Heart left ventricle (tissue), 16 donors: ENCODE data around the gene ANKRD11. TPM values are rescaled to one million over a fixed set of nuclear protein-coding genes. Genes with fewer than 3 reads are reported as not detected.
A peak's percentile ranks its signal among the peaks of the same experiment; 100 is the strongest.
"Not testable (repeated sequence)": the region's sequence is repeated elsewhere in the genome, so short reads cannot be mapped to it uniquely, and the experiment has no call there.

ENCODE experiments used
- ATAC-seq, 4 donors: fragments of 200-7000 bp; cut with Tn5 transposase; one replicate each; pipeline ENCODE4 v1.9.1; 2020 to 2022; ENCODE audit warnings: moderate library complexity in 4 of 4, mild to moderate bottlenecking in 3 of 4, moderate number of reproducible peaks in 1 of 4
- DNase-seq, 5 donors: peaks; one replicate each; pipeline ENCODE4 v3.0.0-alpha.2; 2020
- H3K27ac ChIP-seq, 12 donors: fragments of 200-600 bp; sonication (generic) in 4 of 12; one replicate each; pipeline versions ENCODE4 v1.5.0 to v1.8.0; 2016 to 2022; ENCODE audit warnings: mild to moderate bottlenecking in 2 of 12
- H3K27me3 ChIP-seq, 9 donors: fragments of 200-600 bp; sonication (generic) in 2 of 9; one replicate each; pipeline versions ENCODE4 v1.5.1 to v1.8.0; 2016 to 2022; ENCODE audit warnings: mild to moderate bottlenecking in 3 of 9
- H3K36me3 ChIP-seq, 9 donors: fragments of 200-600 bp; sonication (generic) in 2 of 9; one replicate each; pipeline versions ENCODE4 v1.5.0 to v1.8.0; 2018 to 2022; ENCODE audit warnings: mild to moderate bottlenecking in 2 of 9
- H3K4me1 ChIP-seq, 12 donors: fragments of 200-600 bp; sonication (generic) in 4 of 12; one replicate each; pipeline versions ENCODE4 v1.5.0 to v1.8.0; 2016 to 2022; ENCODE audit warnings: mild to moderate bottlenecking in 3 of 12
- H3K4me3 ChIP-seq, 12 donors: fragments of 200-600 bp; sonication (generic) in 4 of 12; one replicate each; pipeline versions ENCODE4 v1.5.0 to v1.8.0; 2017 to 2022; ENCODE audit warnings: mild to moderate bottlenecking in 9 of 12, moderate library complexity in 4 of 12
- H3K9me3 ChIP-seq, 12 donors: fragments of 200-600 bp; sonication (generic) in 4 of 12; one replicate each; pipeline versions ENCODE4 v1.5.0 to v1.8.0; 2016 to 2022; ENCODE audit warnings: mild to moderate bottlenecking in 1 of 12
- POLR2A ChIP-seq, 2 donors: fragments of 450-650 bp; IDR thresholded peaks; one replicate each; pipeline ENCODE4 v1.6.1; 2017; ENCODE audit warnings: antibody characterized with exemption in 2 of 2, mild to moderate bottlenecking in 2 of 2, moderate library complexity in 2 of 2
- whole genome bisulfite sequencing, 4 donors: extraction: QIAGEN DNeasy Blood & Tissue Kit in 2 of 4; methylation state at CpG; one replicate each; pipeline versions ENCODE4 v1.1.5 to v1.1.7; 2013 to 2018; 5-methylcytosine and 5-hydroxymethylcytosine counted together
- intact Hi-C, 10 donors: fragments of 100-400 bp; cut with DNase I; formaldehyde crosslinking; loops; one replicate each; pipeline versions ENCODE4 v1.11.1 to v1.14.2; 2022
- polyA plus RNA-seq, 2 donors: library from polyadenylated mRNA; stranded (reverse); fragments of 200-250 nt; gene quantifications; one replicate each; pipeline ENCODE4 v1.2.3, GENCODE V29; 2013
- total RNA-seq, 9 donors: library from RNA; depleted of rRNA in 2 of 9; stranded (reverse); fragments of >200 nt in 2 of 9; fragmentation: NEBNext Ultra II Directional in 3 of 9; extraction: Animal tissue kit (Norgen Biotek cat#: 25700) in 3 of 9; gene quantifications; one replicate each; pipeline versions ENCODE4 v1.1.0 to v1.2.4, GENCODE V29; 2016 to 2023
- TF ChIP-seq, protein P1 (sequence below), 12 donors: fragments of 200-600 bp; sonication (generic) in 4 of 12; IDR thresholded peaks; one replicate each; pipeline versions ENCODE4 v1.5.0 to v1.8.0; 2018 to 2022; ENCODE audit warnings: antibody characterized with exemption in 12 of 12, mild to moderate bottlenecking in 5 of 12
- donor health status: ischemic (EF 13 %, LVEDD 7.1; RV severe dilation, severe dysfunction).
- donor health status: healthy with polysubstance abuse.
- donor health status: DM: no; HTN: yes; CAD: no.
- donor health status: DM: no; HTN: no; CAD: no.
- donor health status: ischemic (EF 25% LVEDD 6.9; RV normal size, moderate dysfunction).
- donor health status: ischemic (EF 25% LVEDD 5.7; RV mildly dilated, moderate dysfunction).
- donor health status: healthy.
- donor health status: DM: yes; HTN: yes; CAD: no.
- donor health status: ischemic (EF 35%, LVEDD 5.7; RV mildly dilated, moderate dysfunction).
- donor health status: nonischemic (EF 11% LVEDD 7.7; RV severe dilation, severe dysfunction).
- donor health status: DM: yes; HTN: yes; CAD: no.
- donor health status: PGD.
- donor health status: ischemic (EF 29% LVEDD 5.4; RV normal size, mild dysfunction).
- donor health status: nonischemic (EF 23%, LVEDD 6.1; RV moderate dilation, normal function).

The ANKRD11 gene
- total and polyA plus RNA-seq, 11 donors: 53.6 to 123 (median 67.7) TPM

DNA sequence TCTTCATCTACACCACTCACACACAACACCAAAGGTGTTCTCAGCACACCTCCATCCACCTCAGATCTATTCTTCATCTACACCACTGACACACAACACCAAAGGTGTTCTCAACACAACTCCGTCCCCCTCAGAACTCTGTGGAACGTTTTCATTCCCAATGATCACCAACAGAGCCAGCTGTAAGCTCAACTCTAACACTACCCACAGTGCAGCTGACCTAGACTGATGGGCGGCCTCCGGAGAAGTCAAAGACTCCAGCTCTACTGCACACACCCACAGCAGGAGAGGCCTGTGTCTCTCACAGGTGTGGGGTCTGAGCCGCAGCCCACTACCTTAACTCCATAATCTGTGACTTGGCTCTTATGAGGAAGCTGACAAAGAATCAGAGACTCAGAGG, 50.7 kb downstream of the ANKRD11 start:
- no peaks in the 10 kb centered on the region for H3K27me3 ChIP-seq
- TF ChIP-seq, protein P1, sequence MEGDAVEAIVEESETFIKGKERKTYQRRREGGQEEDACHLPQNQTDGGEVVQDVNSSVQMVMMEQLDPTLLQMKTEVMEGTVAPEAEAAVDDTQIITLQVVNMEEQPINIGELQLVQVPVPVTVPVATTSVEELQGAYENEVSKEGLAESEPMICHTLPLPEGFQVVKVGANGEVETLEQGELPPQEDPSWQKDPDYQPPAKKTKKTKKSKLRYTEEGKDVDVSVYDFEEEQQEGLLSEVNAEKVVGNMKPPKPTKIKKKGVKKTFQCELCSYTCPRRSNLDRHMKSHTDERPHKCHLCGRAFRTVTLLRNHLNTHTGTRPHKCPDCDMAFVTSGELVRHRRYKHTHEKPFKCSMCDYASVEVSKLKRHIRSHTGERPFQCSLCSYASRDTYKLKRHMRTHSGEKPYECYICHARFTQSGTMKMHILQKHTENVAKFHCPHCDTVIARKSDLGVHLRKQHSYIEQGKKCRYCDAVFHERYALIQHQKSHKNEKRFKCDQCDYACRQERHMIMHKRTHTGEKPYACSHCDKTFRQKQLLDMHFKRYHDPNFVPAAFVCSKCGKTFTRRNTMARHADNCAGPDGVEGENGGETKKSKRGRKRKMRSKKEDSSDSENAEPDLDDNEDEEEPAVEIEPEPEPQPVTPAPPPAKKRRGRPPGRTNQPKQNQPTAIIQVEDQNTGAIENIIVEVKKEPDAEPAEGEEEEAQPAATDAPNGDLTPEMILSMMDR (IDR thresholded peaks at IDR 0.05): no peak
- H3K4me3 ChIP-seq: no peak overlapping the region
- WGBS, 4 donors: 87 to 92% (median 90%) methylated on average over 5 of the region's 5 CpGs
- intact Hi-C loops: loop anchor here in 4 of 10 donors (5.0 to 10.0 kb wide), 4 partner anchors 38 to 323 kb away; no protein-coding TSS in a partner anchor
- ATAC-seq (no peak), DNase-seq (no peak)
- H3K36me3 ChIP-seq: peaks cover 0 to 8% (median 0%) of the 10 kb centered on the region in 9 donors
- H3K27ac ChIP-seq: no peak overlapping the region
- peaks cover 8 to 95% (median 65%) of the 10 kb centered on the region in 12 donors for H3K4me1 ChIP-seq
- H3K9me3 ChIP-seq: no peaks in the 10 kb centered on the region

DNA sequence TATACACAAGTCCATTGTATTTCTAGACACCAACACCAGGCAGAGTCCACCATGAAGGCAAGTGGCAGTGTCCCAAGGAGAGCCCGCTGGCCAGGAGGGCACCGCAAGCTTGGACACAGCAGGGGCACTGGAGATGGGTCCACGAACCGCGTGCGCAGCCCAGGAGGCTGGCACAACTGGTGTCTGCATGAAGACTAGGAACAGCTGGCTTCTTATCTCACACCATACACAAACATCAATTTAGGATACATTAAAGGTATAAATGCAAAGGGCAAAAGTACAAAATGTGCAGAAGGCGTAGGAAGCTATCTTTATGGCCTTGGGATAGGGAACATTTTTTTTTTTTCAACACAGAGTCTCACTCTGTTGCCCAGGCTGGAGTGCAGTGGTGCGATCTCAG, 52.4 kb downstream of the ANKRD11 start:
- Histone ChIP-seq H3K27me3 (no peaks in the 10 kb centered on the region), H3K4me3 (no peak overlapping the region), H3K36me3 (peaks cover 0 to 8% (median 0%) of the 10 kb centered on the region in 9 donors), H3K27ac (no peak overlapping the region), H3K4me1 (peaks cover 4 to 95% (median 64%) of the 10 kb centered on the region in 12 donors), H3K9me3 (no peaks in the 10 kb centered on the region)
- DNase-seq (no peak), ATAC-seq (no peak)
- TF ChIP-seq POLR2A (IDR thresholded peaks at IDR 0.05): no peak
- TF ChIP-seq, protein P1 (IDR thresholded peaks at IDR 0.05): no peak
- 95 to 99% (median 97%) methylated on average over 8 of the region's 8 CpGs for WGBS, 4 donors
- intact Hi-C loops: loop anchor here in 1 of 10 donors (10.0 kb wide), 1 partner anchor 47 kb away; no protein-coding TSS in a partner anchor

DNA sequence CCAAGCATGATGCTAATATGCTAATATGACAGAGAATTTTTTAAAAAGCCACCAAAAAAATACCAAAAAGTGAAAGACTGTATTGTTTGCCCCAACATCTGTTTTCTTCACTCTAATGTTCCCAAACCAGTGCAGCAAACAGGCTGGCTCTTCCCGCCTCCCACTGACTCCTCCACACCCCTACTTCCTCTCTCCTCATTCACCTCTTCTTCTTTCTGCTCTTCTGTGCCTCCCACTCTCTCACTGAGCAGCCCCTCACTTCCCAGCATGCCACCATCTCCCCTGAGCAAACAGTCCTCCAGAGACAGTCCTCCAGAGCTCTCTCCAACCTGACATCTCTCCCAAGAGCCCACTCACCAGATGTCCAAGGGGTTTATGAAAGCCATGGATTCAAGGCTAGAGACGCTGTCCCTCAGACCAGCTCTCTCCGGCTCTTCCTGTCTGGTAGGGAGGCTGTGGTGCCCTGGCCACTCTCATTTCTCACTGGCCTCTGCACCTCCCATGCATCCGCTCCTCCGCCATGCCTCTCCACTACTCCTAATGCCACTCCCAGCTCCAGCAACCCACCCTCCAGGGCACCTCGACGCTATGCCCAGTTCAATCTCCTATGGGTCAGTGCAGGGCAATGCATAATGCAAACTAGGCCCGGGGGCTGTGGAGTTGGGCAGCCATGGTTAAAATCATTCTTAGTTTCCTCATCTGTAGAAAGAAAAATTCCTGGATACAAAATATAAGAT, 52.9 kb downstream of the ANKRD11 start:
- Histone ChIP-seq H3K27ac (peak overlapping the region in 1 of 12 donors; percentile 63), H3K27me3 (no peaks in the 10 kb centered on the region), H3K9me3 (no peaks in the 10 kb centered on the region), H3K4me1 (peaks cover 4 to 93% (median 59%) of the 10 kb centered on the region in 12 donors), H3K36me3 (peaks cover 0 to 8% (median 0%) of the 10 kb centered on the region in 9 donors), H3K4me3 (no peak overlapping the region)
- WGBS, 4 donors: 88 to 91% (median 89%) methylated on average over 8 of the region's 8 CpGs
- no peak for ATAC-seq
- TF ChIP-seq, protein P1 (IDR thresholded peaks at IDR 0.05): no peak
- no peak for TF ChIP-seq POLR2A (IDR thresholded peaks at IDR 0.05)
- intact Hi-C loops: loop anchor here in 1 of 10 donors (10.0 kb wide), 1 partner anchor 47 kb away; no protein-coding TSS in a partner anchor
- DNase-seq: no peak

DNA sequence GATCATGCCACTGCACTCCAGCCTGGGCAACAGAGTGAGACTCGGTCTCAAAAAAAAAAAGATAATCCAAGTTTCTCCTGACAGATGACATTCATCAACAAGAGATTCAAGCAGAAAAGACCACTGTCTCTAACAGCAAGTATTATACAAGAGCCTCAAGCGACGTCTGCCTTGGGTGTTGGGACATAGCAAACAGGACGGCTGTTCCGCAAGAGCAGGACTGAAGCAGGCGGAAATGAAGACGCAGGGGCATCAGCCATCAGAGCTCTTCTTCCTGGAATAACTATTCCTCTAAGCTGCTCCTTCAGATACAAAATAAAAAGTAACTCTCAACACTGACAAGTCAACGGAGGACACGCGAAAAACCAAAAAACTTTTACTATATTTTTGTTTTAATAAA, 54.0 kb downstream of the ANKRD11 start:
- no peak for DNase-seq
- peaks cover 0 to 8% (median 0%) of the 10 kb centered on the region in 9 donors for H3K36me3 ChIP-seq
- no peak for ATAC-seq
- intact Hi-C loops: loop anchor here in 1 of 10 donors (10.0 kb wide), 1 partner anchor 48 kb away; no protein-coding TSS in a partner anchor
- H3K9me3 ChIP-seq: no peaks in the 10 kb centered on the region
- H3K27ac ChIP-seq: peak overlapping the region in 1 of 12 donors; percentile 63
- H3K4me1 ChIP-seq: peaks cover 0 to 92% (median 59%) of the 10 kb centered on the region in 12 donors
- no peak for TF ChIP-seq POLR2A (IDR thresholded peaks at IDR 0.05)
- TF ChIP-seq, protein P1 (IDR thresholded peaks at IDR 0.05): no peak
- no peak overlapping the region for H3K4me3 ChIP-seq
- no peaks in the 10 kb centered on the region for H3K27me3 ChIP-seq
- 88 to 91% (median 90%) methylated on average over 10 of the region's 10 CpGs for WGBS, 4 donors

DNA sequence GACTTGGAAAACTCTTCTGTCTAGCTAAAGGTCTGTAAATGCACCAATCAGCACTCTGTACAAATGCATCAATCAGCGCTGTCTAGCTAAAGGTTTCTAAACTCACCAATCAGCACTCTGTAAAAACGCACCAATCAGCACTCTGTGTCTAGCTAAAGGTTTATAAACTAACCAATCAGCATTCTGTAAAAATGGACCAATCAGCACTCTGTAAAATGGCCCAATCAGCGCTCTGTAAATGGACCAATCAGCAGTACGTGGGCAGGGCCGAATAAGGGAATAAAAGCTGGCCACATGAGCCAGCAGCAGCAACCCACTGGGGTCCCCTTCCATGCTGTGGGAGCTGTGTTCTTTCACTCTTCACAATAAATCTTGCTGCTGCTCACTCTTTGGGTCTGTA, 55.3 kb downstream of the ANKRD11 start:
- WGBS, 4 donors: 95 to 99% (median 96%) methylated on average over 5 of the region's 5 CpGs
- intact Hi-C loops: loop anchor here in 1 of 10 donors (10.0 kb wide), 1 partner anchor 50 kb away; no protein-coding TSS in a partner anchor
- not testable (repeated sequence) for H3K9me3 ChIP-seq, H3K36me3 ChIP-seq, H3K27me3 ChIP-seq, ATAC-seq, DNase-seq
- Histone ChIP-seq H3K27ac (peak overlapping the region in 1 of 12 donors; percentile 55), H3K4me3 (peak overlapping the region in 1 of 12 donors; percentile 13), H3K4me1 (peaks cover 0 to 89% (median 64%) of the 10 kb centered on the region in 12 donors)
